ENCODE measurements around the gene STAC3. TPM values are rescaled to one million over a fixed set of nuclear protein-coding genes. Genes with fewer than 3 reads are reported as not detected.
"Not testable (repeated sequence)": the region's sequence is repeated elsewhere in the genome, so short reads cannot be mapped to it uniquely, and the experiment has no call there.

Gene STAC3
- polyA plus RNA-seq, 2 of the 4 experiments (the other 2 are of a cell fraction), result 0.40 to 0.43 TPM

GRCh38 chr12:57278465-57279381, 27.7 kb upstream of the STAC3 start:
- no peak for TF ChIP-seq SREBF2 (IDR thresholded peaks at IDR 0.05)
- no peak for TF ChIP-seq BHLHE40 (IDR thresholded peaks at IDR 0.05; ENCODE audit: low read depth, low read length)
- TF ChIP-seq TP53 (CRISPR knock-in tag; IDR thresholded peaks at IDR 0.05), result no peak
- no peak for TF ChIP-seq NFE2L2 (conservative IDR thresholded peaks at IDR 0.05; ENCODE audit: low read length)
- TF ChIP-seq POLR2AphosphoS2 (conservative IDR thresholded peaks at IDR 0.05; ENCODE audit: low read length), result no peak
- no peak for TF ChIP-seq SMC3 (IDR thresholded peaks at IDR 0.05)
- TF ChIP-seq HOXB13 (CRISPR knock-in tag; IDR thresholded peaks at IDR 0.05; ENCODE audit: low read depth), result no peak
- no peak for TF ChIP-seq HDAC2 (IDR thresholded peaks at IDR 0.05)
- TF ChIP-seq MYC (IDR thresholded peaks at IDR 0.05; ENCODE audit: borderline replicate concordance, low read length), result no peak
- TF ChIP-seq PBX3 (IDR thresholded peaks at IDR 0.05), result no peak
- Histone ChIP-seq H3K4me2 (no peak overlapping the region), H3K4me1 (peaks cover 31% of the 10 kb centered on the region), H3K9me3 (no peaks in the 10 kb centered on the region), H3K4me3 (no peak overlapping the region), H3K27ac (peak overlapping the region; percentile 73 to 90; a peak in 4 of 6 replicates)
- ChIA-PET POLR2A (no interaction called here), CTCF (interaction anchor here (0.6 to 2.8 kb wide), 9 partner anchors 14 to 711 kb away, joined by 3 to 19 read pairs (median 4); partner anchors contain the start of gene STAC3)
- ATAC-seq (no peak), FAIRE-seq (no peak), DNase-seq (ENCODE audit: low read depth in 1 of 2, low spot score in 1 of 2) (no peak)
- WGBS (ENCODE audit: missing lambda C conversion rate), result 91% methylated on average over 15 of the region's 15 CpGs

GRCh38 chr12:57276935-57277563, 26.1 kb upstream of the STAC3 start:
- H3K27ac ChIP-seq, result peak overlapping the region in 1 of 2 experiments; percentile 27; a peak in 2 of 6 replicates
- peaks cover 21% of the 10 kb centered on the region for H3K4me1 ChIP-seq
- H3K4me2 ChIP-seq, result no peak overlapping the region
- peak in 1 of 2 experiments; percentile 46; a peak in 3 of 6 replicates for ATAC-seq
- FAIRE-seq, result no peak
- 56% methylated on average over 4 of the region's 4 CpGs for WGBS (ENCODE audit: missing lambda C conversion rate)
- no peak overlapping the region for H3K4me3 ChIP-seq
- ChIA-PET CTCF (interaction anchor here (0.6 to 2.8 kb wide), 27 partner anchors 10 to 1019 kb away, joined by 3 to 19 read pairs (median 4); partner anchors contain the start of genes STAC3 and STAT6), POLR2A (no interaction called here)
- peak; percentile 34 to 55 for DNase-seq (ENCODE audit: low read depth in 1 of 2, low spot score in 1 of 2)
- no peaks in the 10 kb centered on the region for H3K9me3 ChIP-seq
- no peak for TF ChIP-seq TFCP2L1 (CRISPR knock-in tag; IDR thresholded peaks at IDR 0.05)
- TF ChIP-seq MAFK (IDR thresholded peaks at IDR 0.05; ENCODE audit: partially characterized antibody), result no peak
- peak; percentile 15 to 45; a peak in 2 of 5 replicates for TF ChIP-seq RAD21 (conservative IDR thresholded peaks at IDR 0.05 in 1 of 2, IDR thresholded peaks at IDR 0.05 in 1 of 2)
- peak; percentile 34; the same call in 2 of the 3 replicates for TF ChIP-seq SMC3 (IDR thresholded peaks at IDR 0.05)
- TF ChIP-seq CTCF (IDR thresholded peaks at IDR 0.05), result peak; percentile 55

- H3K4me1 ChIP-seq, result peaks cover 20% of the 10 kb centered on the region
- DNase-seq (ENCODE audit: low read depth in 1 of 2, low spot score in 1 of 2); FAIRE-seq; ATAC-seq; POLR2A ChIA-PET; H3K4me2 ChIP-seq; H3K9me3 ChIP-seq; H3K4me3 ChIP-seq; H3K27ac ChIP-seq: not testable (repeated sequence)
- WGBS (ENCODE audit: missing lambda C conversion rate), result 88% methylated on average over 6 of the region's 6 CpGs
- CTCF ChIA-PET, result interaction anchor here (0.5 to 2.8 kb wide), 13 partner anchors 10 to 1019 kb away, joined by 3 to 19 read pairs (median 5); partner anchors contain the start of gene STAC3
Measured at GRCh38 chr12:57276233-57276632, 25.2 kb upstream of the STAC3 start.

- no peak for TF ChIP-seq ZNF302 (CRISPR knock-in tag; IDR thresholded peaks at IDR 0.05)
- no peak for TF ChIP-seq HOXA7 (CRISPR knock-in tag; IDR thresholded peaks at IDR 0.05)
- TF ChIP-seq CHD2 (IDR thresholded peaks at IDR 0.05; ENCODE audit: low read length, partially characterized antibody), result no peak
- no peak for TF ChIP-seq HES2 (IDR thresholded peaks at IDR 0.05)
- no peak for TF ChIP-seq KDM1A (IDR thresholded peaks at IDR 0.05; ENCODE audit: low read depth)
- TF ChIP-seq ELK1 (IDR thresholded peaks at IDR 0.05; ENCODE audit: low read depth, low read length), result no peak
- no peak for TF ChIP-seq CBX2 (IDR thresholded peaks at IDR 0.05; ENCODE audit: borderline replicate concordance, low read depth)
- Histone ChIP-seq H3K4me1 (no peaks in the 10 kb centered on the region), H3K4me3 (no peak overlapping the region), H3K9me3 (no peaks in the 10 kb centered on the region), H3K27ac (no peak overlapping the region), H3K4me2 (no peak overlapping the region)
- FAIRE-seq (no peak), DNase-seq (ENCODE audit: low read depth in 1 of 2, low spot score in 1 of 2) (no peak), ATAC-seq (no peak)
- POLR2A ChIA-PET, result no interaction called here
- CTCF ChIA-PET, result interaction anchor here (0.6 to 18.3 kb wide), 9 partner anchors 9 to 189 kb away, joined by 3 to 316 read pairs (median 4); partner anchors contain the start of genes GLI1 and INHBE
Measured at GRCh38 chr12:57273516-57273915, 22.5 kb upstream of the STAC3 start.
